ENCODE results near the gene SH2D6.
"Not testable (repeated sequence)": the region's sequence is repeated elsewhere in the genome, so short reads cannot be mapped to it uniquely, and the experiment has no call there.

SH2D6 gene
- 0 to 0.09 (median 0) reads per million in 3 donors for total RNA-seq

- Histone ChIP-seq H3K4me3 (ENCODE audit: insufficient read depth, low read depth, low read length, poor library complexity, severe bottlenecking) (peak within 1 kb of the TSS; percentile 97), H3K36me3 (ENCODE audit: control insufficient read depth, insufficient read depth, low read length) (no peaks in the 10 kb centered on the region), H3K27ac (ENCODE audit: insufficient read depth, low read length, poor library complexity, severe bottlenecking) (peak within 1 kb of the TSS; percentile 92), H3K4me1 (ENCODE audit: control insufficient read depth, insufficient read depth, low read length, poor library complexity, severe bottlenecking) (peaks cover 20% of the 10 kb centered on the region), H3K9me3 (ENCODE audit: control insufficient read depth, low read length) (no peaks in the 10 kb centered on the region), H3K27me3 (replicated peaks; ENCODE audit: control insufficient read depth, insufficient read depth, low read length, poor library complexity, severe bottlenecking) (no peaks in the 10 kb centered on the region)
- peak; percentile 51 to 72 (median 70) for DNase-seq
Observed at GRCh38 chr2:85418132-85419008, at the start of gene SH2D6. Gene SH2D6 (plus strand): TSS chr2:85418714. CDS start chr2:85429466, 10,752 bp downstream.

- Histone ChIP-seq H3K4me1 (ENCODE audit: control insufficient read depth, insufficient read depth, low read length, poor library complexity, severe bottlenecking) (no peaks in the 10 kb centered on the region), H3K9me3 (ENCODE audit: control insufficient read depth, low read length) (no peaks in the 10 kb centered on the region), H3K4me3 (ENCODE audit: insufficient read depth, low read depth, low read length, poor library complexity, severe bottlenecking) (no peak overlapping the region), H3K27ac (ENCODE audit: insufficient read depth, low read length, poor library complexity, severe bottlenecking) (no peak overlapping the region), H3K27me3 (replicated peaks; ENCODE audit: control insufficient read depth, insufficient read depth, low read length, poor library complexity, severe bottlenecking) (no peaks in the 10 kb centered on the region), H3K36me3 (ENCODE audit: control insufficient read depth, insufficient read depth, low read length) (peaks cover 6% of the 10 kb centered on the region)
- no peak for DNase-seq
Observed at GRCh38 chr2:85368921-85369320, 49.6 kb upstream of the SH2D6 start.

DNA sequence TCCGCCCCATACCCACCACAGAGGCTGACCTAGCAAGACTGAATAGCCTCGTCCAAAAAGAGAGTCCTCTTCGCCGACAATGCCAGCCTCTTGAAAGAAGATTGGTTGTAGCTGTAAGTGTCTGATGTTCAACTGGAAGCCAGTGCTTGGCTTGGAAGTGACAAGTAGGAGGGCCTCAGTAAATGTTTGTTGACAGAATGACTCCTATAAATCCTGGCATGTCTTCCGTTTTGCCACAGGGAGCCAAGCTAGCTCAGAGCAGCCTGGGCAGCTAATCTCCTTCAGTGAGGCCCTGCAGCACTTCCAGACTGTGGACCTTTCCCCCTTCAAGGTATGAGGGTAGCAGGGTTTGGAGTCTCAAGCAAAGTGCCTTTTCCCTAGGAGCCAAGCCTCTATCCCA lies 49.0 kb upstream of the SH2D6 start:
- peaks cover 6% of the 10 kb centered on the region for H3K36me3 ChIP-seq (ENCODE audit: control insufficient read depth, insufficient read depth, low read length)
- no peak for DNase-seq

DNA sequence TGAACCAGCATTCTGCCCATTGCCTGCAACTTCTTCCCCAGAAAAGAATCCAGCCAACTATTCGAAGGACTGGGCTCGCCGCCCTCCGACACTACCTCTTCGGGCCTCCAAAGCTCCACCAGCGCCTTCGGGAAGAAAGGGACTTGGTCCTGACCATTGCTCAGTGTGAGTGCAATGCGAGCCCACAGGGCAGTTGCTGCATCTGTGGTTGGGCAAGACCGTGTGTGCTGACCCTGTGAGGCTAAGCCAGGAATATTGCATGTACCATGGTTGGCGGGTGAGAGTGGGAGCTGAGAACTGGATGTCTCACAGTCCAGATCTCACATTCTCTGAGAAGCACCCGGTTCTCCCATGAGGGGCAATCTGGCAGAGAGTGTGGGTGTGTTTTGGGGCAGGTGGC lies 47.5 kb upstream of the SH2D6 start:
- no peak for DNase-seq
- H3K36me3 ChIP-seq (ENCODE audit: control insufficient read depth, insufficient read depth, low read length): peaks cover 6% of the 10 kb centered on the region
- H3K9me3 ChIP-seq (ENCODE audit: control insufficient read depth, low read length): no peaks in the 10 kb centered on the region
- H3K27me3 ChIP-seq (replicated peaks; ENCODE audit: control insufficient read depth, insufficient read depth, low read length, poor library complexity, severe bottlenecking): no peaks in the 10 kb centered on the region
- H3K4me1 ChIP-seq (ENCODE audit: control insufficient read depth, insufficient read depth, low read length, poor library complexity, severe bottlenecking): no peaks in the 10 kb centered on the region
- no peak overlapping the region for H3K4me3 ChIP-seq (ENCODE audit: insufficient read depth, low read depth, low read length, poor library complexity, severe bottlenecking)
- no peak overlapping the region for H3K27ac ChIP-seq (ENCODE audit: insufficient read depth, low read length, poor library complexity, severe bottlenecking)

More for the DNA sequence above, 49.0 kb upstream of the SH2D6 start:
- no peaks in the 10 kb centered on the region for H3K9me3 ChIP-seq (ENCODE audit: control insufficient read depth, low read length)
- no peak overlapping the region for H3K27ac ChIP-seq (ENCODE audit: insufficient read depth, low read length, poor library complexity, severe bottlenecking)
- H3K27me3 ChIP-seq (replicated peaks; ENCODE audit: control insufficient read depth, insufficient read depth, low read length, poor library complexity, severe bottlenecking): no peaks in the 10 kb centered on the region
- H3K4me3 ChIP-seq (ENCODE audit: insufficient read depth, low read depth, low read length, poor library complexity, severe bottlenecking): no peak overlapping the region
- H3K4me1 ChIP-seq (ENCODE audit: control insufficient read depth, insufficient read depth, low read length, poor library complexity, severe bottlenecking): no peaks in the 10 kb centered on the region

GRCh38 chr2:85376291-85377065 lies 42.0 kb upstream of the SH2D6 start:
- Histone ChIP-seq H3K36me3 (ENCODE audit: control insufficient read depth, insufficient read depth, low read length) (peaks cover 25% of the 10 kb centered on the region), H3K4me3 (ENCODE audit: insufficient read depth, low read depth, low read length, poor library complexity, severe bottlenecking) (no peak overlapping the region), H3K27ac (ENCODE audit: insufficient read depth, low read length, poor library complexity, severe bottlenecking) (no peak overlapping the region), H3K27me3 (replicated peaks; ENCODE audit: control insufficient read depth, insufficient read depth, low read length, poor library complexity, severe bottlenecking) (no peaks in the 10 kb centered on the region), H3K4me1 (ENCODE audit: control insufficient read depth, insufficient read depth, low read length, poor library complexity, severe bottlenecking) (no peaks in the 10 kb centered on the region), H3K9me3 (ENCODE audit: control insufficient read depth, low read length) (no peaks in the 10 kb centered on the region)
- DNase-seq: no peak

DNA sequence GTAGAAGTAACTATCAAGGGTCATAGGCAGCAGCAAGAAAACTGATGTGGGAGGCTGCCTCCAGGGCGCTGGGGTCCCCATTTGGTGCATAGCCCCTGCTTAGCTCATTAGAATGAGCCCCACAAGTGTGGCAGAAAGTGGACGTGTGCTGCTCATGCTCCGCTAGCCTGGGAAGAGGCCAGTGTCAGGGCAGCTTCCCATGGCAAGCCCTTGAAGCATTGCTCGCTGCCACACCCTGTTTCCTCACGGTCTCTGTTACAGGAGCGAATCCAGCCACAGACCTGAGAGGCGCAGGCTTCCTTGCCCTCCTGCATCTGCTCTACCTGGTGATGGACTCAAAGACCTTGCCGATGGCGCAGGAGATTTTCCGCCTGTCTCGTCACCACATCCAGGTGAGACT lies 41.4 kb upstream of the SH2D6 start:
- H3K27ac ChIP-seq (ENCODE audit: insufficient read depth, low read length, poor library complexity, severe bottlenecking): no peak overlapping the region

DNA sequence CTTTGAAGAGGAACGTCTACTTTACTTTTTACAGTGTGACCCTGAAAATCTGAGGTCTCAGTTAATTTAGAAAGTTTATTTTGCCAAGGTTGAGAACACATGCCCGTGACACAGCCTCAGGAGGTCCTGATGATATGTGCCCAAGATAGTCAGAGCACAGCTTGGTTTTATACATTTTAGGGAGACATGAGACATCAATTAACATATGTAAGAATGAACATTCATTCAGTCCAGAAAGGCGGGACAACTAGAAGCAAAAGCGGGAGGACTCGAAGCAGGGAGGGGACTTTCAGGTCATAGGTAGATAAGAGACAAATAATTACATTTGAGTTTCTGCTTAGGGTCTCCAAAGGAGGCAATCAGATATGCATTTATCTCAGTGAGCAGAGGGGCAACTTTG lies 40.3 kb upstream of the SH2D6 start:
- H3K36me3 ChIP-seq (ENCODE audit: control insufficient read depth, insufficient read depth, low read length): peaks cover 25% of the 10 kb centered on the region
- no peaks in the 10 kb centered on the region for H3K27me3 ChIP-seq (replicated peaks; ENCODE audit: control insufficient read depth, insufficient read depth, low read length, poor library complexity, severe bottlenecking)
- no peaks in the 10 kb centered on the region for H3K9me3 ChIP-seq (ENCODE audit: control insufficient read depth, low read length)
- no peak overlapping the region for H3K4me3 ChIP-seq (ENCODE audit: insufficient read depth, low read depth, low read length, poor library complexity, severe bottlenecking)
- no peaks in the 10 kb centered on the region for H3K4me1 ChIP-seq (ENCODE audit: control insufficient read depth, insufficient read depth, low read length, poor library complexity, severe bottlenecking)
- no peak for DNase-seq
- no peak overlapping the region for H3K27ac ChIP-seq (ENCODE audit: insufficient read depth, low read length, poor library complexity, severe bottlenecking)

More for the DNA sequence above, 41.4 kb upstream of the SH2D6 start:
- peaks cover 25% of the 10 kb centered on the region for H3K36me3 ChIP-seq (ENCODE audit: control insufficient read depth, insufficient read depth, low read length)
- no peaks in the 10 kb centered on the region for H3K4me1 ChIP-seq (ENCODE audit: control insufficient read depth, insufficient read depth, low read length, poor library complexity, severe bottlenecking)
- no peak overlapping the region for H3K4me3 ChIP-seq (ENCODE audit: insufficient read depth, low read depth, low read length, poor library complexity, severe bottlenecking)
- DNase-seq: no peak
- no peaks in the 10 kb centered on the region for H3K27me3 ChIP-seq (replicated peaks; ENCODE audit: control insufficient read depth, insufficient read depth, low read length, poor library complexity, severe bottlenecking)
- no peaks in the 10 kb centered on the region for H3K9me3 ChIP-seq (ENCODE audit: control insufficient read depth, low read length)

- H3K9me3 ChIP-seq (ENCODE audit: control insufficient read depth, low read length): no peaks in the 10 kb centered on the region
- H3K27ac ChIP-seq (ENCODE audit: insufficient read depth, low read length, poor library complexity, severe bottlenecking): no peak overlapping the region
- no peaks in the 10 kb centered on the region for H3K4me1 ChIP-seq (ENCODE audit: control insufficient read depth, insufficient read depth, low read length, poor library complexity, severe bottlenecking)
- no peak for DNase-seq
- no peak overlapping the region for H3K4me3 ChIP-seq (ENCODE audit: insufficient read depth, low read depth, low read length, poor library complexity, severe bottlenecking)
- H3K27me3 ChIP-seq (replicated peaks; ENCODE audit: control insufficient read depth, insufficient read depth, low read length, poor library complexity, severe bottlenecking): no peaks in the 10 kb centered on the region
- H3K36me3 ChIP-seq (ENCODE audit: control insufficient read depth, insufficient read depth, low read length): peaks cover 29% of the 10 kb centered on the region
Observed at GRCh38 chr2:85380048-85380447, 38.5 kb upstream of the SH2D6 start.

DNA sequence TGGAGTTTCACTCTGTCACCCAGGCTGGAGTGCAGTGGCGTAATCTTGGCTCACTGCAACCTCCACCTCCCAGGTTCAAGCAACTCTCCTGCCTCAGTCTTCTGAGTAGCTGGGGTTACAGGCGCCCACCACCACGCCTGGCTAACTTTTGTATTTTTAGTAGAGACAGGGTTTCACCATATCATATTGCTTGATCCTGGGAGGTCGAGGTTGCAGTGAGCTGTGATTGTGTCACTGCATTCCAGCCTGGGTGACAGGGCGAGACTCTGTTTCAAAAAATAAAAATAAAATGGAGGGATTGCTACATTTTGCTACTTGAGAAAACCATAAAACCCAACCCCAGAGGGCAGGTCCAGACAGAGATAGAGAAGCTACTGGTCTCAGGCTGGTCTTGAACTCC lies 35.4 kb upstream of the SH2D6 start:
- H3K27ac ChIP-seq (ENCODE audit: insufficient read depth, low read length, poor library complexity, severe bottlenecking); H3K4me3 ChIP-seq (ENCODE audit: insufficient read depth, low read depth, low read length, poor library complexity, severe bottlenecking); H3K4me1 ChIP-seq (ENCODE audit: control insufficient read depth, insufficient read depth, low read length, poor library complexity, severe bottlenecking); H3K27me3 ChIP-seq (replicated peaks; ENCODE audit: control insufficient read depth, insufficient read depth, low read length, poor library complexity, severe bottlenecking); H3K9me3 ChIP-seq (ENCODE audit: control insufficient read depth, low read length); DNase-seq: not testable (repeated sequence)
- H3K36me3 ChIP-seq (ENCODE audit: control insufficient read depth, insufficient read depth, low read length): peaks cover 38% of the 10 kb centered on the region

DNA sequence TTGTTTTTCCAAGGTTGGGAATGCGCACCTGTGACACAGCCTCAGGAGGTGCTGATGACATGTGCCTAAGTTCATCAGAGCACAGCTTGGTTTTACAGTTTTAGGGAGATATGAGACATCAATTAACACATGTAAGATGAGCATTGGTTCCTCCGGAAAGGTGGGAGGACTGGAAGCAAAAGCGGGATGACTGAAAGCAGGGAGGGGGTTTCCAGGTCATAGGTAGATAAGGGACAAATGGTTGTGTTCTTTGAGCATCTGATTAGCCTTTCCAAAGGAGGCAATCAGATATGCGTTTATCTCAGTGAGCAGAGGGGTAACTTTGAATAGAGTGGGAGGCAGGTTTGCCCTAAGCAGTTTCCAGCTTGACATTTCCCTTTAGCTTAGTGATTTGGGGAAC lies 34.7 kb upstream of the SH2D6 start:
- Histone ChIP-seq H3K27me3 (replicated peaks; ENCODE audit: control insufficient read depth, insufficient read depth, low read length, poor library complexity, severe bottlenecking) (no peaks in the 10 kb centered on the region), H3K9me3 (ENCODE audit: control insufficient read depth, low read length) (no peaks in the 10 kb centered on the region), H3K4me3 (ENCODE audit: insufficient read depth, low read depth, low read length, poor library complexity, severe bottlenecking) (no peak overlapping the region), H3K36me3 (ENCODE audit: control insufficient read depth, insufficient read depth, low read length) (peaks cover 36% of the 10 kb centered on the region), H3K4me1 (ENCODE audit: control insufficient read depth, insufficient read depth, low read length, poor library complexity, severe bottlenecking) (no peaks in the 10 kb centered on the region), H3K27ac (ENCODE audit: insufficient read depth, low read length, poor library complexity, severe bottlenecking) (no peak overlapping the region)
- no peak for DNase-seq

All from effector memory CD4-positive, alpha-beta T cell (primary cell).